H1 (cell line): ENCODE measurements around the gene AGAP1. TPM values are rescaled to one million over a fixed set of nuclear protein-coding genes. Genes with fewer than 3 reads are reported as not detected.

Source experiments
- CTCF ChIA-PET: fragments of 300-600 bp; sonication (Branson Sonifier 250); formaldehyde crosslinking; loops from one replicate; lab custom pipeline; 2021; ENCODE audit not compliant: partially characterized antibody; lab: Charles Lee
- POLR2A ChIA-PET: fragments of 300-600 bp; sonication (Branson Sonifier 250); formaldehyde crosslinking; loops from one replicate; lab custom pipeline; 2021; ENCODE audit warnings: inconsistent platforms; ENCODE audit not compliant: partially characterized antibody; lab: Charles Lee
- DNase-seq, 2 experiments: peaks; one replicate each; pipeline versions ENCODE4 v3.0.0 to v3.0.0-alpha.2; 2010 to 2022; ENCODE audit warnings: low spot score in 2 of 2, low read depth in 1 of 2, mixed read lengths in 1 of 2
- FAIRE-seq: peaks from 2 replicates; lab custom pipeline; 2011; peaks lifted over from hg19 to GRCh38; lab: Jason Lieb, UNC
- H2AFZ ChIP-seq: 2 replicates; pipeline ENCODE4 v1.8.1; 2012; ENCODE audit warnings: low read length, inconsistent platforms
- H2AK5ac ChIP-seq: 2 replicates; pipeline ENCODE4 v1.6.1; 2013; ENCODE audit warnings: low read depth, low read length
- H2BK120ac ChIP-seq: replicated peaks from 2 replicates; pipeline ENCODE3; 2013; ENCODE audit warnings: low read depth, low read length, inconsistent platforms
- H2BK12ac ChIP-seq: 2 replicates; pipeline ENCODE4 v1.6.1; 2013; ENCODE audit warnings: low read depth, low read length
- H2BK15ac ChIP-seq: 2 replicates; pipeline ENCODE4 v1.6.1; 2013; ENCODE audit warnings: low read length
- H2BK20ac ChIP-seq: 2 replicates; pipeline ENCODE4 v1.6.1; 2013; ENCODE audit warnings: low read length
- H2BK5ac ChIP-seq: 2 replicates; pipeline ENCODE4 v1.6.1; 2013; ENCODE audit warnings: low read depth, low read length
- H3K14ac ChIP-seq: 2 replicates; pipeline ENCODE4 v1.6.1; 2013; ENCODE audit warnings: inconsistent platforms; ENCODE audit not compliant: insufficient read length
- H3K18ac ChIP-seq: 2 replicates; pipeline ENCODE4 v1.6.1; 2013; ENCODE audit warnings: low read length; ENCODE audit errors: extremely low read depth
- H3K23ac ChIP-seq: 2 replicates; pipeline ENCODE4 v1.6.1; 2013; ENCODE audit warnings: inconsistent platforms; ENCODE audit not compliant: insufficient read length
- H3K23me2 ChIP-seq: 2 replicates; pipeline ENCODE4 v1.6.1; 2013; ENCODE audit warnings: low read depth, low read length
- H3K27ac ChIP-seq: 2 replicates; pipeline ENCODE4 v1.6.1; 2011; ENCODE audit warnings: low read depth, low read length, inconsistent platforms
- H3K27me3 ChIP-seq, 4 experiments: replicated peaks in 1 of 4; 1 replicate in 1 of 4; 2 replicates in 3 of 4; pipeline versions ENCODE4 v1.6.1 to v1.8.1; 2011 to 2013; ENCODE audit warnings: low read length in 3 of 4, mild to moderate bottlenecking in 3 of 4, inconsistent platforms in 2 of 4, mixed read lengths in 2 of 4, moderate library complexity in 1 of 4; ENCODE audit not compliant: control insufficient read depth in 3 of 4, insufficient read depth in 3 of 4; ENCODE audit errors: extremely low read depth in 1 of 4
- H3K36me3 ChIP-seq, 4 experiments: 2 replicates each; pipeline versions ENCODE4 v1.6.1 to v1.8.1; 2011 to 2013; ENCODE audit warnings: mild to moderate bottlenecking in 4 of 4, low read length in 3 of 4, moderate library complexity in 2 of 4, control low read depth in 1 of 4, inconsistent platforms in 1 of 4; ENCODE audit not compliant: insufficient read depth in 4 of 4, control insufficient read depth in 2 of 4
- H3K4ac ChIP-seq: replicated peaks from 2 replicates; pipeline ENCODE3; 2013; ENCODE audit warnings: low read length, low read depth, mixed read lengths, inconsistent platforms; ENCODE audit not compliant: insufficient read length
- H3K4me1 ChIP-seq, 4 experiments: replicated peaks in 1 of 4; 1 replicate in 1 of 4; 2 replicates in 3 of 4; pipeline versions ENCODE4 v1.6.1 to v1.8.1; 2011 to 2013; ENCODE audit warnings: low read length in 3 of 4, inconsistent platforms in 2 of 4, mixed read lengths in 1 of 4; ENCODE audit not compliant: insufficient read depth in 4 of 4, control insufficient read depth in 3 of 4
- H3K4me2 ChIP-seq, 2 experiments: 2 replicates each; pipeline versions ENCODE4 v1.6.1 to v1.8.1; 2011 to 2013; ENCODE audit warnings: low read depth in 2 of 2, low read length in 2 of 2, control low read depth in 1 of 2, inconsistent platforms in 1 of 2, mild to moderate bottlenecking in 1 of 2; ENCODE audit not compliant: insufficient read depth in 1 of 2
- H3K4me3 ChIP-seq, 4 experiments: fragments of 200-600, 300-600 bp in 1 of 4; sonication (generic), shearing (Covaris generic), sonication (Bioruptor Twin) in 1 of 4; 2 replicates each; pipeline versions ENCODE4 v1.5.1 to v1.8.1; 2011 to 2016; ENCODE audit warnings: low read length in 4 of 4, low read depth in 3 of 4, control low read depth in 2 of 4, inconsistent platforms in 2 of 4, mild to moderate bottlenecking in 2 of 4, mixed read lengths in 1 of 4, moderate library complexity in 1 of 4; ENCODE audit not compliant: insufficient read depth in 2 of 4; ENCODE audit errors: extremely low read depth in 1 of 4
- H3K56ac ChIP-seq: replicated peaks from 2 replicates; pipeline ENCODE3; 2013; ENCODE audit warnings: low read depth, mild to moderate bottlenecking, mixed read lengths, low read length, inconsistent platforms; ENCODE audit not compliant: insufficient read length
- H3K79me1 ChIP-seq: 2 replicates; pipeline ENCODE4 v1.6.1; 2013; ENCODE audit warnings: low read depth, low read length, control low read depth
- H3K79me2 ChIP-seq, 2 experiments: 2 replicates each; pipeline versions ENCODE4 v1.6.1 to v1.8.1; 2012 to 2013; ENCODE audit warnings: low read length in 2 of 2, mild to moderate bottlenecking in 2 of 2, inconsistent platforms in 1 of 2; ENCODE audit not compliant: insufficient read depth in 2 of 2, control insufficient read depth in 1 of 2
- H3K9ac ChIP-seq, 4 experiments: replicated peaks in 1 of 4; 1 replicate in 1 of 4; 2 replicates in 3 of 4; pipeline versions ENCODE4 v1.6.1 to v1.8.1; 2011 to 2013; ENCODE audit warnings: low read depth in 3 of 4, low read length in 3 of 4, control low read depth in 2 of 4, mild to moderate bottlenecking in 2 of 4, moderate library complexity in 2 of 4, inconsistent platforms in 1 of 4; ENCODE audit errors: extremely low read depth in 1 of 4
- H3K9me3 ChIP-seq, 2 experiments: 2 replicates each; pipeline versions ENCODE4 v1.6.1 to v1.8.1; 2012 to 2013; ENCODE audit warnings: mild to moderate bottlenecking in 2 of 2, moderate library complexity in 2 of 2, control low read depth in 1 of 2, inconsistent platforms in 1 of 2, low read depth in 1 of 2, low read length in 1 of 2, mixed read lengths in 1 of 2; ENCODE audit not compliant: insufficient read depth in 2 of 2
- H4K20me1 ChIP-seq, 2 experiments: replicated peaks in 1 of 2; 2 replicates each; pipeline versions ENCODE3 to v1.8.1; 2011 to 2013; ENCODE audit warnings: inconsistent platforms in 2 of 2, low read length in 2 of 2, mild to moderate bottlenecking in 1 of 2; ENCODE audit not compliant: insufficient read depth in 2 of 2, control insufficient read depth in 1 of 2
- H4K5ac ChIP-seq: 2 replicates; pipeline ENCODE4 v1.6.1; 2013; ENCODE audit warnings: low read length, low read depth, mixed read lengths, inconsistent platforms; ENCODE audit not compliant: insufficient read length
- H4K8ac ChIP-seq: 2 replicates; pipeline ENCODE4 v1.8.0; 2013; ENCODE audit warnings: mild to moderate bottlenecking, moderate library complexity, low read length, inconsistent platforms; ENCODE audit not compliant: insufficient read depth; ENCODE audit errors: extremely low read depth
- H4K91ac ChIP-seq: replicated peaks from 2 replicates; pipeline ENCODE3; 2013; ENCODE audit warnings: low read length, mixed read lengths, inconsistent platforms; ENCODE audit not compliant: insufficient read length
- EP300 ChIP-seq, 2 experiments: IDR thresholded peaks; 1 replicate in 1 of 2; 2 replicates in 1 of 2; pipeline ENCODE4 v1.6.1; 2011 to 2012; ENCODE audit warnings: low read depth in 2 of 2, low read length in 2 of 2, mild to moderate bottlenecking in 2 of 2, borderline replicate concordance in 1 of 2, inconsistent platforms in 1 of 2, moderate library complexity in 1 of 2
- HDAC6 ChIP-seq: IDR thresholded peaks from one replicate; pipeline ENCODE4 v1.7.1; 2012; ENCODE audit warnings: low read depth, mild to moderate bottlenecking, inconsistent platforms, low read length, moderate library complexity
- WGBS, 2 experiments: shearing (Covaris generic) in 1 of 2; methylation state at CpG; one replicate each; pipeline versions ENCODE4 v1.1.6 to v1.1.7; 2013 to 2015; ENCODE audit warnings: low lambda C conversion rate in 2 of 2, mixed read lengths in 2 of 2, inconsistent platforms in 1 of 2, low coverage in 1 of 2, missing lambda C conversion rate in 1 of 2; ENCODE audit not compliant: insufficient replicate concordance in 2 of 2, insufficient coverage in 1 of 2, insufficient read length in 1 of 2; ENCODE audit errors: extremely low coverage in 1 of 2, missing lambda C conversion rate in 1 of 2; 5-methylcytosine and 5-hydroxymethylcytosine counted together
- polyA plus RNA-seq, 7 experiments: library from polyadenylated mRNA; depleted of rRNA in 3 of 7; stranded (reverse) in 5 of 7; unstranded in 2 of 7; fragments of >200 nt in 5 of 7; fragments of 200-250 nt in 2 of 7; gene quantifications; 1 replicate in 5 of 7; 2 replicates in 1 of 7; 4 replicates in 1 of 7; pipeline versions ENCODE4 v1.2.1 to v1.2.3, GENCODE V29; 2011 to 2013; ENCODE audit warnings: missing spikeins in 2 of 7, mixed read lengths in 2 of 7
- total RNA-seq: library from RNA; stranded (reverse); fragmentation: NEBNext Ultra II Directional; extraction: Animal tissue kit (Norgen Biotek cat#: 25700); gene quantifications from 2 replicates; pipeline ENCODE4 v1.2.1, GENCODE V29; 2021

The AGAP1 gene
- total and polyA plus RNA-seq, 2 of the 8 experiments (the other 6 are each of a cell fraction or from before 2014, with no cell fraction given) = 18.1 to 39.4 TPM

DNA sequence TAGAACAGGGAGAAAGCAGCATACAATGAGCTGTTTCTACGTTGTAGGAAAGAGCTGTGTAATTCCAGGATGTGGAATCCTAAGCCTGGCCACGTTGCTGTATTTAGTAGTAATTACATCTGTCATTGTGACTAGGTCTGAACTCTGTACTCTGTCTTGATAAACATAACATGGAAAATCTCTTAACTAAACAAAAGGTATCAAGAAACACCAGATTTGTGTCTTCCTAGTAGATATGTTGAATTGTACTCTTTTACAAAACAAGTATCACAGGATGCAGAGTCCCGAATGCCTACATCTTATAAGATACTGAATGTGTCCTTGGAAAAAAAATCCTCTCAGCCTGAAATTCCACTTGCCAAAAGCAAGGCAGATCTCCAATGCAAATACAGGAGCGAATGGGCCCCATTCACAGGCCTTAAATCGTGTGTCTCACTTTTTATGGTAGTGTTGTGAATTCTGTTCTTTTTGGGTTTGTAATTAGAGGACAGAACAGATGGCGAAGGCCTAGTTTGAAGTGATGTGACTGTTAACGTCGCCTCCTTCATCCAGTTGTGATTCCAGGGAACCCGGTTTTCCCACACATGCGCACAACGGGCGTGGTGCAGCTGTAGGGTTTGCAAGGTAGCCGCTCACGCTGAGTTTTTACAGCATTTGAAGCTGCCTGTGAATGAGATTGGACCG, 427.8 kb downstream of the AGAP1 start:
- H2BK120ac ChIP-seq = no peak overlapping the region
- H3K36me3 ChIP-seq = no peaks in the 10 kb centered on the region
- POLR2A ChIA-PET = interaction anchor here (0.6 kb wide), 1 partner anchor 54 kb away, joined by 3 read pairs; no protein-coding TSS in a partner anchor
- H2BK5ac ChIP-seq = no peak overlapping the region
- no peak overlapping the region for H4K91ac ChIP-seq
- no peak for TF ChIP-seq HDAC6
- no peak for TF ChIP-seq EP300 (IDR thresholded peaks at IDR 0.05; ENCODE audit: borderline replicate concordance in 1 of 2, low read depth in 2 of 2, low read length in 2 of 2)
- TF ChIP-seq, all 59 proteins: peak for 0
- Histone ChIP-seq H3K23ac (no peak overlapping the region), H2BK15ac (no peak overlapping the region), H4K20me1 (peaks cover 0 to 5% of the 10 kb centered on the region in 2 experiments), H2AFZ (no peak overlapping the region), H3K56ac (no peak overlapping the region), H4K8ac (no peak overlapping the region), H3K27ac (no peak overlapping the region), H3K79me1 (no peaks in the 10 kb centered on the region), H3K4me1 (no peaks in the 10 kb centered on the region; a peak in 1 of 7 replicates), H2AK5ac (no peak overlapping the region), H3K79me2 (no peaks in the 10 kb centered on the region), H3K4me3 (no peak overlapping the region), H3K4me2 (no peak overlapping the region), H3K9me3 (no peaks in the 10 kb centered on the region), H3K9ac (no peak overlapping the region), H3K18ac (no peak overlapping the region), H3K23me2 (no peaks in the 10 kb centered on the region), H3K27me3 (no peaks in the 10 kb centered on the region), H2BK12ac (no peak overlapping the region), H3K14ac (no peak overlapping the region), H2BK20ac (no peak overlapping the region), H3K4ac (no peak overlapping the region), H4K5ac (no peak overlapping the region)
- no peak for FAIRE-seq
- WGBS, 2 experiments = 88% methylated on average over 15 of the region's 15 CpGs; no CpG with 5 or more reads in 1 of the 2 experiments
- DNase-seq = peak in 1 of 2 experiments; percentile 24
- CTCF ChIA-PET = interaction anchor here (1.3 to 2.0 kb wide), 4 partner anchors 12 to 156 kb away, joined by 3 to 8 read pairs (median 5); no protein-coding TSS in a partner anchor
